Activated CD8-positive, alpha-beta memory T cell treated with anti-CD3 and anti-CD28 coated beads, Interleukin-2, amount 50 U/mL, for 1 hour (primary cell): Measurements from ENCODE around the gene CLCN2.

ENCODE experiments used
- DNase-seq: peaks from one replicate; pipeline ENCODE4 v3.0.0-alpha.2; 2020; ENCODE audit errors: extremely low read depth

CLCN2 gene

GRCh38 chr3:184380627-184381260 lies 19.3 kb upstream of the CLCN2 start:
- no peak for DNase-seq

GRCh38 chr3:184380185-184380626 lies 18.8 kb upstream of the CLCN2 start:
- no peak for DNase-seq

- no peak for DNase-seq
These were observed 18.2 kb upstream of the CLCN2 start, which contains the start of gene CHRD for GRCh38 chr3:184379358-184380184. Gene CHRD, plus strand, starts transcription at chr3:184380054. Its CDS starts 265 bp downstream, at chr3:184380319.

DNA sequence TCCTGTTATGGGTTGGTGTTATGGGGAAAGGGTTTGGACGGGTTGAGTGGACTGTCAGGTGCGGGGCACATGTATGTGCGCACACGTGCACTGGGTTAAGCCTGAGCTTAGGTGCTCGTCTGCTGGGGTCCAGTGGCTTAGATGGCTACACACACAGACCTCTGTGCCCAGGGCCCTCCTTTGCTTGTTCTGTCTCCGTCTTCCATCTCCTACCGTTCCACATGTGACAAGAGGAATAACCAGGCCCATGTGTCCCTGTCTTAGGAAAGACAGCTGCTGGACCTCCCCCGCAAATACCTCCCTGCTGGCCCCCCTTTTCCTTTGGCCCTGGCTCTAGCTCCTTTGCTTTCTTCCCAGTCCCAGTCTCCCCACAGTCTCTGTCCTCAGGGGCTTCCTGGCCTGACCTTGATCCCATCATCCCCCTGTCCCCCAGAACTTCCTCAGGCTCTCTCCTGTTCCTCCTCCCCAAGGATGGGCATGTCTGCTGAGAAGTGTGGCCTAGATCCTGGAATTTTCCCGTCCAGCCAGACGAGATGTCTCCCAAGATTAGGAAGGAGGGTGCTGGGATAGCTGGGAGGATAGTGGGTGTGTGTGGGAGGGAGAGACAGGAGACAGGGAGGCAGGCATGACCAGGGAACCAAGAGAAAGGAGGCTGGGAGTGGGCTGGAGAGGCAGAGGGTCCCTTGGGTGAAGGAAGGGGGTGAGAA lies 17.4 kb upstream of the CLCN2 start:
- DNase-seq, result no peak

DNA sequence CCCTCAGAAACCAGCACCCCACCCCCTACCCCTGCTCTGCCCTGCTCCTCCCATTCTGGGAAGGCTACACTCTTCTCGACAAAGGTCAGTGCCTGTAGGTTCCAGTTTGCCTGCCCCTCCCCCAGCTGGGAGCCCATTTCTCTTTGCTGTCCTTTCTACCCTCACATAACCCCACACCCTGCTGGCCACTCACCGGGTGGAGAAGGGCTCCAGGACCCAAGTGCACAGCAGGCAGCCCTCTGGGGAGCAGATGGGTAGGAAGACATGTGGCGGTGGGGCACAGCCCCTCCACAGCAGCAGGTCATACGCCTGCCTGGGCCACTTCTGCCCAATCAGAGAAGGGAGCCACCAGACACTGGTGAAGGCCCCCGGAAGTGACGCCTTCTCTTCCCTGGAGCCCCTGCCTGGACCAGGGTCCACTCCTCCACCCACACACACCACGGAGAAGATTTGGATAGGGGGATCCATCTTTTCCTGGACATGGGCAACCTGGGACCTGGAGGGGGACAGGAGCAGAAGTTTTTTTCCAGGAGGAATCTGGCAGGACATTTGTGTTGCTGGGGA lies 16.6 kb upstream of the CLCN2 start, which contains the start of gene THPO:
TSS of gene THPO (minus strand) at position 326 of the 564 bp plus-strand sequence. CDS start 1,948 bp downstream, outside the sequence.
- no peak for DNase-seq

DNA sequence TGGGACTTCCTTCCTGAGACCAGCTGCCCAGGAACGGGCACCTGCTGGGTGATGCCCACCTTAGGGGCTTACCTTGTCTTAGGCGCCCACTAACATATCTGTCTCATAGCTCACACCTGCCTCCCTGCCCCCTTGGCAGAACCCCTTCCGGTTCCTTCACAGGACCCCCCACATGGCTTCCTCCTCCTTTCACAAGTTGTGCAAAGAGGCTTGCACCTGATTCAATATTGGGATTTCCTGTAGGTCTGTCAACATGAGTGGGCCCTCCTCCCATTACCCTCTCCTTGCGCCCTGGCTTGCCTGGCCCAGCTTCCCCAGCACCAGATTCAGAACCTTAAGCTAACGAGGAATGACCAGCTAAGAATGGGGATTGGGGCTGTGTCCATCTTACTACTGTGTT lies 16.0 kb upstream of the CLCN2 start:
- DNase-seq, result no peak

DNA sequence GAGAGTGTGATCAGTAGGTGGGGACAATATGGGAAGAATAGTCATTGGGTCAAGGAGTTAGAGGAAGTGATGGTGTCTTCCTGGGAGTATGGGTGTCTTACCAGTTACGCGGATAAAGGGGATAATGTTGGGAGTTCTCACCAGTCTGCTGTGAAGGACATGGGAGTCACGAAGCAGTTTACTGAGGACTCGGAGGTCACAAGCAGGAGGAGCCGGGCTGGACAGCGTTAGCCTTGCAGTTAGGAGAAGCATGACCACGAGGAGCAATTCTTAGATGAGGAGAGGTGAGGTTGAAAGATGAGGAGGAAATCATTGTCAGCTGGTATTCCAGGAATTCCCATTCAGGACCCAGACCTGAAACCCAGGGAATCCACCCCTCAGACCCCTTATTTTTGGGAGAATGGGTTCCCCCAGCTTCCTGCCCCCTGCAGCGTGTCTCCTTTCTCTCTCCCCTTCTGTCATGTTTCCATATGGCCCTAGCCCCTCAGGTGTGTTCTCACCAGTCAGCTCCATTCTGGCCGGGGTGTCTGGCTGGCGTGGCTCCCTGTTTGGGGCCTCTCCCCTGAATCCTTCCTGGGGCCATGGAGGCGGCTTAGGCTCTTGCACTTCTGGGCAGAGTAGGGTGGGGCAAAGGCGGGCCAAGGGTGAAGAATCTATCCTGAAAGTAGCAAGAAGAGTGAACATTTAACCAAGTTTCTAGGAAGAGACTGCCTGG lies 14.5 kb upstream of the CLCN2 start:
- DNase-seq, result no peak

DNA sequence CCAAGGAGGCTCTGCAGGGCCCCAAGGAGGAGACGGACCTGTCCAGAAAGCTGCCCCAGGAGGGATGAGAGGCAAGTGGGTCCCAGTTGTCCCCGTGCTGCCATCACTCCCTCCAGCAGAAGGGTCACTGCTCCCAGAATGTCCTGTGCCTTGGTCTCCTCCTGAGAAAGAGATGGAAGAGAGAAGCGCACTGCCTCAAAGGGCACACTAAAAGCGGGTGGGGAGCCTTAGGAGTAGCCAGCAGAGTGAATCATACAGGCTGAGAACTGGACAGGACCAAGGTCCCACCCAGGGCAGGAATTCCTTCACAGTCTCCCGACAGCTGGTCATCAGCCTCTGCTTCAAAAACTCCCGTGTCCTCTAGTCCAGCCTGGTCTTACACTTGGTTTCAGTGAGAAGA lies 12.0 kb upstream of the CLCN2 start:
- DNase-seq, result no peak

DNA sequence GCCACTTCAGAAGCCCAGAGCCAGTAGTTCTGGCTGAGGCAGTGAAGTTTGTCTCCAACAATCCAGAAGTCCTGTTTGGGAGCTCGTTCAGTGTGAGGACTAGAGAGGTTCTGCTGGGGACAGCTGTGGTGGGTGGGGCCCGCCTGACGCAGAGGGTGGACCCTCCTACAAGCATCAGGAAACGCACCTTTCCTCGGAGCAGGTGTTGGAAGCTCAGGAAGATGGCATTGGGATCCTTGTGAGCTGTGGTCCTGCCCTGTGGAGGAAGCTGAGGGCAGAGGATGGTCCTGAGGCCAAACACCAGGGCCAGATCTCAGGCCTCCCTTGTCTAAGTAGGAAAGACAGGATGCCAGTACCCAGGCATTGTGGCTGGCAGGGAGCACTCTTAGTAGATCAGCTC lies 11.5 kb upstream of the CLCN2 start:
- DNase-seq, result no peak

DNA sequence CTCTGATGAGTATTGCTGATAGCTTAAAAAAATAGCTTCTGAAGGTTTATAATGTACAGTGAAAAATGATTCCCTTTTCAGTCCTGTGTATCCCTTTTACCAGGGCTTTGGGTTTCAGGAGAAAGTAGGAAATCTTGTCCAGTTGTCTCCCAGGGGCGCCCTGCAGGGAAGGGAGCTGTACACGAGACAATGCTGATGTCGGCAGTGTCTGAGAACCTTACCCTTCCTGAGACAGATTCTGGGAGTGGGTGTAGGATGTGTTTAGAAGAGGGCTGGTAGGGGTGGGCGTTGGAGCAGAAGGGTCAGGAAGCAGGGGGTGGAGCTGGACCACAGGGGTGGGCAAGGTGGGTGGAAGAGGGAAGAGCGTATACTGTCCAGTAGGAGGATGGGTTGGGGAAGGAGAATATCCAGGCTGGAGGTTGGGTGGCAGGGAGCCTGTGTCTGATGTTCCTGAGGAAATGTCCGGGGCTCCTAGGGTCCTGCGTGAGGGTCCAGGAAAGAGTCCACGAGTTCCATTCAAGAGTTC lies 11.0 kb upstream of the CLCN2 start:
- no peak for DNase-seq

GRCh38 chr3:184371570-184372018 lies 10.2 kb upstream of the CLCN2 start:
- DNase-seq, result no peak

DNA sequence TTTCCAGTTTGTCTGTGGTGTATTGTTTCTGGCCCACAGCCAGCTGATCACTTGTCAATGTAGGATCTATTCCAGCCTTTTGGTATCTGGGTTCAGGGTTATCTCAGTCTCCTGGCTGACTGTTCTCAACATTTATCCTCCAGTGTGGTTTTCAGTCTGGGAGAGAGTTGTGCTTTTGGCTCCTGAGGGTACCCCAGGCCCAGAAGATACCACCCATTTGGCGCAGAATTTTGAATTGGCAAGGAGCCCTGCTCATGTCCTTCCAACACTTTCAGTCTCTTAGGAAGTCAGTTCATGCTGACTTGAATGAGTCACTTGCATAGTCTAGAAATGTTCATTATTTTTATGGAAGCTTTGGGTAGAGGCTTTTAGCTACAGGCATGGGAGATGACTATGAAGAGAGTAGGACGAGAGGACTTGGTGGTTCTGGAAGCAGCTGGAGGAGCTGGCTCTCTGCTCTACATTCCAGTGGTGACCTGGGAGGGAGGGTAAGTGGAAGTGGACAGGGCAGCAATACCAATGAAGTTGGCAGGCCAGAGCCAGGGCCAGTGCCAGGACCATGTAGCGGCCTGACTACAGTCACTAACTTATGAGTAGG lies 7.3 kb upstream of the CLCN2 start:
- DNase-seq, result no peak

GRCh38 chr3:184368116-184368515 lies 6.7 kb upstream of the CLCN2 start:
- no peak for DNase-seq

GRCh38 chr3:184366619-184367289 lies 5.3 kb upstream of the CLCN2 start:
- no peak for DNase-seq

DNA sequence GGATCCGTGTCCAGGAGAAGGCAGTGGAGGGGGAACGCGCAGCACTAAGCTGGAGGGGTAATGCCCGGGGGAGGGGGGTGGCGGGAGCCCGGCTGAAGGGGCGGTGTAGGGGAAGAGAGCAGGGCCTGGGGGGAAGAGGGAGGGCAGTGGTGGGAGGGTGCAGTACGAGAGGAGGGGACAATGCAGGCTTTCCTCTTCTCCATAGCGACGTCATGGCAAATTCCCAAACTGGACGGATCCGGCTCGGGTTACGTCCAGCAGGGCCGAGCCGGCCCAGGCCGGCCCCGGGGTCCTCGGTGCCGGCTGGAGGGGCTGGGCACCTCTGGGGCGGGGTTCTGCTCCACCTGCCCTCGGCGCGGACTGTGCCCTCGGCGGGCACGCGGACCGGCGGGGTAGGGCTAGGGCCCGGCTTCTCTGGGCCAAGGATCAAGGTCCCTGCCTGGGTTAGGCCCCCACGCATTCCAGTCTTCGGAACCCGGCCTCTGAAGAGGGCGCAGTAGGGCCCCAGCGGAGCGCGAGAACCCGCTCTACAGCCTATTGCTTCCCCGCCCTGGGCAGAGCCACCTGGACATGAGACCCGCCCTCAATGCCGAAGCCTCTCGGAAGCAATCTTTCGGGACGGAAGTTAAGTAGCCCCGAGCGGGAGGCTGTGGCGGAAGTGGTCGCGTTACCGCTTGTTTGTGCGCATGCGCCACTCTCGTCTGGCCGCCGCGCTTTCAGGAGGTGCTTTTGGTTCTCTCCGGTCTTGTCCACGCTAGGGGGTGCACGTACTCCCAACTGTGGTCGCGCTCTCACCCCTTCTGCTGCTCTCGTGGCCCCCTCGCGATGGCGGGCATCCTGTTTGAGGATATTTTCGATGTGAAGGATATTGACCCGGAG lies 1.5 kb upstream of the CLCN2 start:
- DNase-seq, result peak; percentile 84

GRCh38 chr3:184361932-184362667 lies 695 bp upstream of the CLCN2 start:
- no peak for DNase-seq

DNA sequence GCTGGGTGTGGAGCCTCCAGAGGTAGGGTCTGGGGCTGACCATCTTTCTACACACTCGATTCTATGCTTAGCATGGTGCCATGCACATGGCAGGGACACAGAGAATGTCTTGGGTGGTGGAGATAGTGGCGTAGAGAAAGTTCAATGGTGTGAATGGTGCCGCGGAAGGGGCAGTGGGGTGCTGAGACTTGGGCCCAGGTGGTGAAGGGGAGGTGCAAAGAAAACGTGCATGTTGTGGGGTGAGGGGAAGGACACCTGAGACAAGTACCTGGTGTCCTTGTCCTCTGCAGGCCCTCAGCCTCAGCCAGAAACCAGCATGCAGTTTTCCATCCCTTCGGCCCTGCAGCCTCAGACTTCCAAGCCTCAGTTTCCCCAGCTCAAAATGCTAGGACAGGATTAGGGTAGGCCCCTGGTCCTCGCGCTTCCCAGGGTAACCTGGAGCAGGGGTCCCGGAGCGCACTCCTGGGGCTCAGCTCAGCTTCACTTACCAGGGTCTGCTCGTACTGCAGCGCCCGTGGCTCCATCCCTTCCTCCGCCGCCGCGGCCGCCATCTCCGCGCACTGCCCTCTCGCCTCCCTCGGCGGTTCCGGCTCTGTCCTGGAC lies 375 bp downstream of the CLCN2 start:
- no peak for DNase-seq
